HEK293 (cell line): Measurements from ENCODE around the gene KCNT1.

Experiments
- CTCF ChIA-PET: fragments of 350-600 bp; formaldehyde crosslinking; extraction: SDS; loops from one replicate; lab custom pipeline; 2021; ENCODE audit warnings: antibody characterized with exemption; lab: Yijun Ruan, JAX
- POLR2A ChIA-PET: fragments of 300-600 bp; formaldehyde crosslinking; extraction: SDS; loops from one replicate; lab custom pipeline; 2020; ENCODE audit warnings: antibody characterized with exemption, inconsistent platforms; lab: Yijun Ruan, JAX
- H3K27ac ChIP-seq: fragments of 200-500 bp; sonication (Bioruptor generic); 2 replicates; pipeline ENCODE4 v1.5.1; 2014; ENCODE audit warnings: low read depth, low read length, control low read depth, inconsistent platforms; ENCODE audit errors: extremely low read depth
- H3K36me3 ChIP-seq, 2 experiments: fragments of 200-500 bp in 1 of 2; sonication (Bioruptor generic) in 1 of 2; 1 replicate in 1 of 2; 2 replicates in 1 of 2; pipeline ENCODE4 v1.5.1; 2014 to 2017; ENCODE audit warnings: inconsistent platforms in 2 of 2, low read length in 2 of 2; ENCODE audit not compliant: control insufficient read depth in 2 of 2, insufficient read depth in 1 of 2
- H3K4me1 ChIP-seq: fragments of 200-500 bp; sonication (Bioruptor generic); 2 replicates; pipeline ENCODE4 v1.5.1; 2014; ENCODE audit warnings: mild to moderate bottlenecking, low read length, inconsistent platforms; ENCODE audit not compliant: control insufficient read depth, insufficient read depth
- H3K4me3 ChIP-seq: 2 replicates; pipeline ENCODE4 v1.5.1; 2011; ENCODE audit warnings: low read depth, mild to moderate bottlenecking, control low read depth, low read length, moderate library complexity
- H3K9me3 ChIP-seq: fragments of 200-500 bp; sonication (Bioruptor generic); 2 replicates; pipeline ENCODE4 v1.5.1; 2014; ENCODE audit warnings: low read depth, low read length, inconsistent platforms; ENCODE audit not compliant: control insufficient read depth, insufficient read depth
- KLF1 ChIP-seq: fragments of 450-650 bp; formaldehyde crosslinking; IDR thresholded peaks from 2 replicates; pipeline ENCODE4 v1.5.1; 2016; ENCODE audit warnings: missing biosample characterization, missing genetic modification characterization
- MYNN ChIP-seq: fragments of 450-650 bp; formaldehyde crosslinking; IDR thresholded peaks from 2 replicates; pipeline ENCODE4 v1.5.1; 2016; ENCODE audit warnings: missing biosample characterization, missing genetic modification characterization, borderline replicate concordance
- PRDM2 ChIP-seq: fragments of 450-650 bp; formaldehyde crosslinking; IDR thresholded peaks from 2 replicates; pipeline ENCODE4 v1.5.1; 2016; ENCODE audit warnings: missing biosample characterization, missing genetic modification characterization, borderline replicate concordance
- SETDB1 ChIP-seq: IDR thresholded peaks from one replicate; pipeline ENCODE4 v1.6.1; 2017; ENCODE audit warnings: mild to moderate bottlenecking, low read length, moderate library complexity, mixed read lengths; ENCODE audit not compliant: insufficient read length
- TCF7L2 ChIP-seq: IDR thresholded peaks from 2 replicates; pipeline ENCODE4 v1.6.1; 2011; ENCODE audit warnings: low read depth, mild to moderate bottlenecking, inconsistent platforms, low read length, moderate library complexity, borderline replicate concordance
- ZBTB20 ChIP-seq: fragments of 450-650 bp; formaldehyde crosslinking; IDR thresholded peaks from 2 replicates; pipeline ENCODE4 v1.5.1; 2016; ENCODE audit warnings: missing biosample characterization, missing genetic modification characterization
- ZNF132 ChIP-seq: fragments of 450-650 bp; formaldehyde crosslinking; IDR thresholded peaks from 2 replicates; pipeline ENCODE4 v1.5.1; 2017; ENCODE audit warnings: missing biosample characterization, missing genetic modification characterization, borderline replicate concordance
- ZNF138 ChIP-seq: fragments of 450-650 bp; formaldehyde crosslinking; IDR thresholded peaks from 2 replicates; pipeline ENCODE4 v1.5.1; 2016; ENCODE audit warnings: missing biosample characterization, missing genetic modification characterization, borderline replicate concordance
- ZNF146 ChIP-seq: fragments of 450-650 bp; formaldehyde crosslinking; IDR thresholded peaks from 2 replicates; pipeline ENCODE4 v1.5.1; 2016; ENCODE audit warnings: missing biosample characterization, missing genetic modification characterization
- ZNF26 ChIP-seq: fragments of 450-650 bp; formaldehyde crosslinking; IDR thresholded peaks from 2 replicates; pipeline ENCODE4 v1.5.1; 2016; ENCODE audit warnings: missing biosample characterization, missing genetic modification characterization
- ZNF416 ChIP-seq: fragments of 450-650 bp; formaldehyde crosslinking; IDR thresholded peaks from 2 replicates; pipeline ENCODE4 v1.5.1; 2016; ENCODE audit warnings: missing biosample characterization, missing genetic modification characterization
- ZNF423 ChIP-seq: fragments of 450-650 bp; formaldehyde crosslinking; IDR thresholded peaks from 2 replicates; pipeline ENCODE4 v1.5.1; 2016; ENCODE audit warnings: missing biosample characterization, missing genetic modification characterization
- ZNF501 ChIP-seq: fragments of 450-650 bp; formaldehyde crosslinking; IDR thresholded peaks from 2 replicates; pipeline ENCODE4 v1.5.1; 2016; ENCODE audit warnings: missing biosample characterization, missing genetic modification characterization
- ZNF600 ChIP-seq: fragments of 450-650 bp; formaldehyde crosslinking; IDR thresholded peaks from 2 replicates; pipeline ENCODE4 v1.5.1; 2016; ENCODE audit warnings: missing biosample characterization, missing genetic modification characterization
- ZNF621 ChIP-seq: fragments of 450-650 bp; formaldehyde crosslinking; IDR thresholded peaks from 2 replicates; pipeline ENCODE4 v1.5.1; 2017; ENCODE audit warnings: missing biosample characterization, missing genetic modification characterization
- ZNF623 ChIP-seq: fragments of 450-650 bp; formaldehyde crosslinking; IDR thresholded peaks from 2 replicates; pipeline ENCODE4 v1.5.1; 2016; ENCODE audit warnings: missing biosample characterization, missing genetic modification characterization
- ZSCAN23 ChIP-seq: fragments of 450-650 bp; formaldehyde crosslinking; IDR thresholded peaks from 2 replicates; pipeline ENCODE4 v1.5.1; 2016; ENCODE audit warnings: missing biosample characterization, missing genetic modification characterization
- TF ChIP-seq, protein P1 (sequence below): fragments of 450-650 bp; formaldehyde crosslinking; IDR thresholded peaks from 2 replicates; pipeline ENCODE4 v1.5.1; 2017; ENCODE audit warnings: missing biosample characterization, missing genetic modification characterization
- TF ChIP-seq, protein P2 (sequence below): fragments of 450-650 bp; formaldehyde crosslinking; conservative IDR thresholded peaks from 2 replicates; pipeline ENCODE4 v1.5.1; 2016; ENCODE audit warnings: low read depth, missing biosample characterization, missing genetic modification characterization
- TF ChIP-seq, protein P3 (sequence below): fragments of 450-650 bp; formaldehyde crosslinking; IDR thresholded peaks from 2 replicates; pipeline ENCODE4 v1.5.1; 2016; ENCODE audit warnings: missing biosample characterization, missing genetic modification characterization

The KCNT1 gene

DNA sequence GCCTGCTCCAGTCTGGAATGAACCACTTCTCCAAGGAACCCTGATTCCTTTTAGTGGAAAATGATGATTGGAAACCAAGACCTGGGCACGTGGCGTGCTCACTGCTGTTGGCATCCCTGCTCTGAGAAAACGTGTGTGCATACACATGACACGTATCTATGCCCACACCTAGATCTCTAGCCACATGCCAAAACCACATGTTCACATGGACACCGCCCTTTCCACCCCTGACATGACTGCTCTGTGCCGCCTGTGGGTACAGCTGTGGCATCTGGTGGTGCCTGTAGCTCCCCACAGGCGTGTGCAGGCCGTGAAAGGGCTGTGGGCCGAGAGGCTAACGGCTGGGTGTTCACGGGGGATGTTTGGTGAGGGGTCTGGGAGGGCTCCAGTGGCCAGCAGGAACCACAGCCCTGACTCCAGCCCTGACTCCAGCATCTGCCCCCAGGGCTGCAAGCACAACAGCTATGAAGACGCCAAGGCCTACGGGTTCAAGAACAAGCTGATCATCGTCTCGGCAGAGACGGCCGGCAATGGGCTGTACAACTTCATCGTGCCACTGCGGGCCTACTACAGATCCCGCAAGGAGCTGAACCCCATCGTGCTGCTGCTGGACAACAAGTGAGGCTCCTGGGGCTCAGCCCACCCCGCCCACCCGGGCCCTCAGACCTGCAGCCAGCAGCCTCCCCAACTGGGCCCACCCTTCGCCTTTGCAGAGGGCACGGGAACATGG, 75.1 kb downstream of the KCNT1 start:
- no peaks in the 10 kb centered on the region for H3K4me1 ChIP-seq
- TF ChIP-seq ZNF501 (tag by site-specific recombination) (no peak), MYNN (tag by site-specific recombination) (no peak), PRDM2 (tag by site-specific recombination) (no peak), ZNF146 (tag by site-specific recombination) (no peak), ZNF623 (tag by site-specific recombination) (no peak), ZNF621 (tag by site-specific recombination) (no peak), ZNF416 (tag by site-specific recombination) (no peak), ZNF423 (tag by site-specific recombination) (no peak), ZSCAN23 (tag by site-specific recombination) (no peak), SETDB1 (no peak), ZBTB20 (no peak), KLF1 (tag by site-specific recombination) (no peak), ZNF26 (no peak), ZNF132 (tag by site-specific recombination) (no peak), ZNF600 (no peak), TCF7L2 (no peak), ZNF138 (tag by site-specific recombination) (no peak)
- TF ChIP-seq, protein P1, sequence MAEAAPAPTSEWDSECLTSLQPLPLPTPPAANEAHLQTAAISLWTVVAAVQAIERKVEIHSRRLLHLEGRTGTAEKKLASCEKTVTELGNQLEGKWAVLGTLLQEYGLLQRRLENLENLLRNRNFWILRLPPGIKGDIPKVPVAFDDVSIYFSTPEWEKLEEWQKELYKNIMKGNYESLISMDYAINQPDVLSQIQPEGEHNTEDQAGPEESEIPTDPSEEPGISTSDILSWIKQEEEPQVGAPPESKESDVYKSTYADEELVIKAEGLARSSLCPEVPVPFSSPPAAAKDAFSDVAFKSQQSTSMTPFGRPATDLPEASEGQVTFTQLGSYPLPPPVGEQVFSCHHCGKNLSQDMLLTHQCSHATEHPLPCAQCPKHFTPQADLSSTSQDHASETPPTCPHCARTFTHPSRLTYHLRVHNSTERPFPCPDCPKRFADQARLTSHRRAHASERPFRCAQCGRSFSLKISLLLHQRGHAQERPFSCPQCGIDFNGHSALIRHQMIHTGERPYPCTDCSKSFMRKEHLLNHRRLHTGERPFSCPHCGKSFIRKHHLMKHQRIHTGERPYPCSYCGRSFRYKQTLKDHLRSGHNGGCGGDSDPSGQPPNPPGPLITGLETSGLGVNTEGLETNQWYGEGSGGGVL = no peak
- TF ChIP-seq, protein P2, sequence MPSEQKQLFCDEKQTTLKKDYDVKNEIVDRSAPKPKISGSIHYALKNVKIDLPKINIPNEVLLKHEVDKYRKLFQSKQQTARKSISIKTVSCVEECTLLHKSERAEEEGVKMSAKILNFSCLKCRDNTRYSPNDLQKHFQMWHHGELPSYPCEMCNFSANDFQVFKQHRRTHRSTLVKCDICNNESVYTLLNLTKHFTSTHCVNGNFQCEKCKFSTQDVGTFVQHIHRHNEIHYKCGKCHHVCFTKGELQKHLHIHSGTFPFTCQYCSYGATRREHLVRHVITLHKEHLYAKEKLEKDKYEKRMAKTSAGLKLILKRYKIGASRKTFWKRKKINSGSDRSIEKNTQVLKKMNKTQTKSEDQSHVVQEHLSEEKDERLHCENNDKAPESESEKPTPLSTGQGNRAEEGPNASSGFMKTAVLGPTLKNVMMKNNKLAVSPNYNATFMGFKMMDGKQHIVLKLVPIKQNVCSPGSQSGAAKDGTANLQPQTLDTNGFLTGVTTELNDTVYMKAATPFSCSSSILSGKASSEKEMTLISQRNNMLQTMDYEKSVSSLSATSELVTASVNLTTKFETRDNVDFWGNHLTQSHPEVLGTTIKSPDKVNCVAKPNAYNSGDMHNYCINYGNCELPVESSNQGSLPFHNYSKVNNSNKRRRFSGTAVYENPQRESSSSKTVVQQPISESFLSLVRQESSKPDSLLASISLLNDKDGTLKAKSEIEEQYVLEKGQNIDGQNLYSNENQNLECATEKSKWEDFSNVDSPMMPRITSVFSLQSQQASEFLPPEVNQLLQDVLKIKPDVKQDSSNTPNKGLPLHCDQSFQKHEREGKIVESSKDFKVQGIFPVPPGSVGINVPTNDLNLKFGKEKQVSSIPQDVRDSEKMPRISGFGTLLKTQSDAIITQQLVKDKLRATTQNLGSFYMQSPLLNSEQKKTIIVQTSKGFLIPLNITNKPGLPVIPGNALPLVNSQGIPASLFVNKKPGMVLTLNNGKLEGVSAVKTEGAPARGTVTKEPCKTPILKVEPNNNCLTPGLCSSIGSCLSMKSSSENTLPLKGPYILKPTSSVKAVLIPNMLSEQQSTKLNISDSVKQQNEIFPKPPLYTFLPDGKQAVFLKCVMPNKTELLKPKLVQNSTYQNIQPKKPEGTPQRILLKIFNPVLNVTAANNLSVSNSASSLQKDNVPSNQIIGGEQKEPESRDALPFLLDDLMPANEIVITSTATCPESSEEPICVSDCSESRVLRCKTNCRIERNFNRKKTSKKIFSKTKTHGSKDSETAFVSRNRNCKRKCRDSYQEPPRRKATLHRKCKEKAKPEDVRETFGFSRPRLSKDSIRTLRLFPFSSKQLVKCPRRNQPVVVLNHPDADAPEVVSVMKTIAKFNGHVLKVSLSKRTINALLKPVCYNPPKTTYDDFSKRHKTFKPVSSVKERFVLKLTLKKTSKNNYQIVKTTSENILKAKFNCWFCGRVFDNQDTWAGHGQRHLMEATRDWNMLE = no peak
- TF ChIP-seq, protein P3, sequence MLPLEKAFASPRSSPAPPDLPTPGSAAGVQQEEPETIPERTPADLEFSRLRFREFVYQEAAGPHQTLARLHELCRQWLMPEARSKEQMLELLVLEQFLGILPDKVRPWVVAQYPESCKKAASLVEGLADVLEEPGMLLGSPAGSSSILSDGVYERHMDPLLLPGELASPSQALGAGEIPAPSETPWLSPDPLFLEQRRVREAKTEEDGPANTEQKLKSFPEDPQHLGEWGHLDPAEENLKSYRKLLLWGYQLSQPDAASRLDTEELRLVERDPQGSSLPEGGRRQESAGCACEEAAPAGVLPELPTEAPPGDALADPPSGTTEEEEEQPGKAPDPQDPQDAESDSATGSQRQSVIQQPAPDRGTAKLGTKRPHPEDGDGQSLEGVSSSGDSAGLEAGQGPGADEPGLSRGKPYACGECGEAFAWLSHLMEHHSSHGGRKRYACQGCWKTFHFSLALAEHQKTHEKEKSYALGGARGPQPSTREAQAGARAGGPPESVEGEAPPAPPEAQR (tag by site-specific recombination) = no peak
- TF ChIP-seq, all 188 proteins: peak for 0
- Histone ChIP-seq H3K36me3 (no peaks in the 10 kb centered on the region), H3K27ac (no peak overlapping the region), H3K4me3 (no peak overlapping the region), H3K9me3 (no peaks in the 10 kb centered on the region)
- ChIA-PET POLR2A (interaction anchor here (1.0 kb wide), 1 partner anchor 259 kb away, joined by 3 read pairs; no protein-coding TSS in a partner anchor), CTCF (interaction anchor here (0.6 to 0.9 kb wide), 2 partner anchors 21 to 625 kb away, joined by 3 to 7 read pairs; no protein-coding TSS in a partner anchor)
